A204.1 (cell line): ENCODE results near the gene FANK1.
"Not testable (repeated sequence)": the region's sequence is repeated elsewhere in the genome, so short reads cannot be mapped to it uniquely, and the experiment has no call there.

Experiments used
- FAIRE-seq: peaks from 2 replicates; lab custom pipeline; 2012; peaks lifted over from hg19 to GRCh38; lab: Jason Lieb, UNC

Gene FANK1

GRCh38 chr10:125889441-125889840 is 6.9 kb upstream of the FANK1 start:
- FAIRE-seq, result not testable (repeated sequence)

DNA sequence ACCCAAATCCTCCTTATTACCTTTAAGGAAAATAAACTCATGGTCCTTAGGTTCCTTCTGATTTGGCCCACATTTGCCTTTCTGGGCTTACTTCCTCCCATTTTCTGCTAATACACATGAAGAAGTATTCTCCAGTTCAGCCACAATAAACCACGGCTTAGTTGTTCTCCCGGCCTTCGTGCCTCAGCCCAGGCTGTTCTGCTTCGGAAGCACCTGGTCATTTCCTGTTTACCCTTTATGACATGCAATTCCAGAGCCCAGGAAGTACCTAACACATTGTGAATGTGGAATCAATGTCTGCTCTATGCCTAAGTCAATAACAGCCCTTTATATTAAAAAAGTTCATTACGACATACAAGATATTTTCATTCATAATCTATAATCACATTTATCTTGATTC is 4.0 kb upstream of the FANK1 start:
- not testable (repeated sequence) for FAIRE-seq

DNA sequence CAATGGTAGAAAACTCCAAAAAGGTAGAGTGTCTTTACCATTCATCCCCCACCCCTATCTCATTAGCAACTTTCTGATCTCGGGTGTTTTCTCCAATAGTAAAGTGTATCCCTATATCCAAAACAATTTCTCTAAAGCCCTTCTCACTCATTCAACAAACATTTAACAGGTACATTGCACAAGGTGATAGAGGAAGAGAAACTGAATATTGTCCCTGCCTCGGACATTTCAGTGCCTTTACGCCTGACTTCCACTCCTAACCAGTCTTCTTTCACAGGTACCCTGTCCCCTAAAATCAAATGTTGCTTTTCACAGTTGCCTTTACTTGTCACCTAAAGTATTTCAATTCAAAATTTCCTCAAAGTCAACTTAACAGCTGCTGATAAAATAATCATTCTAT is 2.2 kb upstream of the FANK1 start:
- FAIRE-seq, result not testable (repeated sequence)

DNA sequence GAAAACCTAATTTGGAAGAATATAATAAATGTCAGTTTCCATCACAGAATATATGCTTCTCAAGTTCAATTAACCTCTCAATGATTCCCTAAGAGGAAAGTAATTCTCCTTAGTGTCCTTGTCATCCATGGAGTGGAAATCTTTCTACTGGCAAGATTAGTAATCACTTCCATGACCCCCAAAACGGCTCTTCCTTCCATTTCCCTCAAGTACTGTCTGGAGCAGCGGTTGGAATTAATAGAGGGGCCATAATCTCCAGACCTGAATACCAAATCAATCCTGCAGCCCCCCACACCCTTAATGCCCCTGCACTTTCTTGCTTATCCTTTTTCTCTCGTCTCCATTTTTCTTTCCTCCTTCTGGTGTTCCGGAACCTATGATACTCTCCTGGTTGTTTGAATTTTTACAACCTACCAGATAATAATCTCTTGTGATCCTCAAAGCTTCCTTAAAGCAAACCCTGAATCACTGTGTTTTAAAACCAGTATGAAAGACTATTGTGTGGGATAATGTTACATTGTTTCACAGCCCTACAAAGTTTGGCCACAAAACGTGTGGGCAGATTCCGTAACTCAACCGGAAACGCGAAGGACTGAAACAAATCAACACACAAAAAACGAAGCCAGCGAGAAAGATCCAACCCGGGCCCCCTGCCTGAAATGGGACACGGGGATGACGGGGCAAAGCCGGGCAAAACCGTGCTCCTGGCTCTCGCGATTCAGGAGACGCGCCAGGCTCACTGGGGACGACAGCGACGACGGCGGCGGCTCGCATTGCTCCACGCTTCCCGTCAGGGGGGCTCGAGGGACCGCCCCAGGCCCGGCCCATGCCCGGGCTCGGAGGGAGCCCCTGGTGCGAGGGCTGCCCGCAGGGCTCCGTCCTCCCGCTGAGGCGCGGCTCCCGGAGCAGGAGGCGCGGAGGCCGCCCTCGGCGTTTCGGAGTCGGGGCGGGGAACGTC is 955 bp upstream of the FANK1 start:
- not testable (repeated sequence) for FAIRE-seq

DNA sequence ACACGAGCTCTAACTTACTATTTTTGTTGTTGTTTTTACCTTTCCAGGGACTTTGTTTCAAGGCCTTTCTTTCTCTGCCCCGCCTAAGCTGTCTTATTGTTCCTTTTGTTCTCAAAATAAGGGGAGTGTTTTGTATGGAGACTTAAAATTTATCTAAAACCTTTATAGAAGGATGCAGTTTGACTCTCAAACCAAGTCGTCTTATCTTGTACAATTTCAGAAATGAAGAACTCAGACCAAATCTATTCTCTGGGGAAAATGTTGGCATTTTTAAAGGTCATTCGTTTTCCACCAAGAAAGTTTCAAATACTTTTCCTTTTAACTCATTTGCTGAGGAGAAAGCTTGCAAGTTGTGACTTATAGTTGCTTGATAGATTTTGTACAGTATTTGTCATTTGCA is 953 bp downstream of the FANK1 start:
- not testable (repeated sequence) for FAIRE-seq

DNA sequence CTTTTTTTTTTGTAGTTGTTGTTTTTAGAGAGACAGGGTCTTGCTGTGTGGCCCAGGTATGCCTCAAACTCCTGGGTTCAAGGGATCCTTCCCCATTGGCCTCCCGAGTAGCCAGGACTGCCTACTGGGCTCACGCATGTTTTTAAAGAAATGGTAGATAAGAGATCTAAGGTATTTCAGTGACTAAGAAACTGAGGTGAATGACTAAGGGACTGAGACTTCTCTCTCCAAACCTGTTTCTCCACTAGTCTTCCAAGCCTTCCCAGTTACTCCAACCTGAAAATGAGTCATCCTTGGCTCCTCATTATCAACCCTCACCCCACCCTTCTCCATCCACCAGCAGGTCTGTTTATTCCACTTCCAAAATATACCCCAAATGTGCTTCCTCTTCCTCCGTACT is 4.6 kb downstream of the FANK1 start:
- FAIRE-seq, result not testable (repeated sequence)

DNA sequence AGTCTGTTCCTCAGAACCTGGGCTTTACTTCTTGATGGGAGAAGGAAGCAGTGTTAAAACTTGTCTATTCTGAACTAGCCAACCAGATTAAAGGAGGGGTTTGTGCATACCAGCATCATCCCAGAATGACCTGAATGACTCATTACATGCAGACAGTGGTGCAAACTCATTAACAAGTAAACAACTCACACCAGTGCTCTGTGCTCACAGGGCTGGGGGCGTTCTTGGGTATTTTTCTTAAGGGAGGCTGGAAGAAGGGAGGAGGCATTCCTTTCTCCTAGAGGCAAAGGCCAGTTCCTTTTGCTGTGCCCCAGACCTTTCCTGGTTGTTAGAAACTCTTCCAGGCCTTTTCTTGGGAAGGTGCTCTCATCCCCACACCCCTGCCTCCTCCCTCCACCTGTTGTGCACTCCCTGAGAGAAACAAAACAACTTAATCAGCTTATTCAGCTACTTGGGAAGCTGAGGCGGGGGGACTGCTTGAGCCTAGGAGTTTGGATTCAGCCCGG is 6.8 kb downstream of the FANK1 start:
- FAIRE-seq, result not testable (repeated sequence)

DNA sequence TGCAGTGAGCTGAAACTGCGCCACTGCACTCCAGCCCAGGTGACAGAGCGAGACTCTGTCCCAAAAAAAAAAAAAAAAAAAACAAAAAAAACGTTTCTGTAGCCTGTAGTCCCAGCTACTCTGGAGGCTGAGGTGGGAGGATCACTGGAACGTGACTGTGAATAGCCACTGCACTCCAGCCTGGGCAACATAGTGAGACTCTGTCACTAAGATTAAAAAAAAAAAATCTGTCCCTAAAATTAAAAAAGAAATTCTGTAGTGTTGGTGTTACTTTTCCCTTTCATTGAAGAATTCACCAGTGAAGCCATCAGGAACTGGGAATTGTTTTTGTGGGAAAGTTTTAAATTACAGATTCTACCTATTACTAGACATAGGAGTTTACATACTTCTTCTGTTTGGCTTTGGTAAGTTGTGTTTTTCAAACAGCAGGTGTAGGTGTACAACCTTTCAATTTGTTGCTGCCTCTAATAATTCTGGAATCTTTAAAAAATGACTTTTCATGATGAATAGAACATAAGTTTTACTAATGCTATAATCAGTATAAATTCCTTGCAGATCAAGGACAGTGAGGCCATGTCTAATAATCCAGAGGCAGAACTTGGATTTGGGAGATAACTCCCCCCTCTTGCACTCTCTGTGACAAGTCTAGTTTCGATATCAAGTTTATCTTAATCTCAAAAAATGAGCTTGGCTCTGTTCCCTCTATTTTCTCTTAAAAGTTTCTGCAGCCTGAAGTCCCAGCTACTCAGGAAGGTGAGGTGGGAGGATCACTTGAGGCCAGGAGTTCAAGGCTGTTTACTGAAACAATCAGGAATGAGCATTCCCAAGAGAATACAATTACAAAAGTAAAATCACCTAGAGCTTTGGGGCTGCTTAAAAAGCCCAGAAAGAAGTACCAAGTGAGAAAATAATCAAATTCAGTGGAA is 9.0 kb downstream of the FANK1 start:
- not testable (repeated sequence) for FAIRE-seq

GRCh38 chr10:125907598-125907997 is 11.2 kb downstream of the FANK1 start:
- not testable (repeated sequence) for FAIRE-seq

DNA sequence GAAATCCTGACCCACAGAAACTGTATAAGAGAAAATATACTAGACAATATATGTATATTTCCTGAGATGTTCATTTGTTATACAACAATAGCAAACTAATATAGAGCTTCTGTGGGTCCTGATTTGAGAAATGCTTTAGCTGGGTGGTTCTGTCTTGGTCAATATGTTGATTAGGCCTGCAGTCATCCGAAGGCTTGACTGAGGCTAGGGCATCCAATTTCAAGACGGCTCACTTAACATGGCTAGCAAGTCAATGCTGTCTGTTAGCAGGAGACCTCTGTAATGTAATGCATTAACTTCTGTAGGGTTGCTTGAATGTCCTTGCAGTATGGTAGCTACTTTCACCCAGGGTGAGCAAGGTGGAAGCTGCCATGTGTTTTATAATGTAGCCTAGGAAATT is 12.4 kb downstream of the FANK1 start:
- peak; percentile 43 for FAIRE-seq

DNA sequence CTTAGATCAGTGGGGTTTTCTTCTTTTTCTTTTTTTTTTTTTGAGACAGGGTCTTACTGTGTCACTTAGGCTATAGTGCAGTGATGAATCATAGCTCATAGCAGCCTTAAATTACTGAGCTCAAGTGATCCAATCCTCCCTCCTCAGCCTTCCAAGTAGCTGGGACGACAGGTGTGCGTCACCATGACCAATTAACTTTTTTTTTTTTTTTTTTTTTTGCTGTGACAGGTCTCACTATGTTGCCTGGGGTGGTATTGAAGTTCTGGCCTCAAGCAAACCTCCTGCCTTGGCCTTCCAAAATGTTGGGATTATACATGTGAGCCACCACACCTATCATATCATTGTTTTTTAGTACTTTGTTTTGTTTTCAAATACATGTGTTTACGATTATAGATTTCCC is 13.1 kb downstream of the FANK1 start:
- FAIRE-seq, result not testable (repeated sequence)

GRCh38 chr10:125911145-125911544 is 14.8 kb downstream of the FANK1 start:
- FAIRE-seq, result no peak

DNA sequence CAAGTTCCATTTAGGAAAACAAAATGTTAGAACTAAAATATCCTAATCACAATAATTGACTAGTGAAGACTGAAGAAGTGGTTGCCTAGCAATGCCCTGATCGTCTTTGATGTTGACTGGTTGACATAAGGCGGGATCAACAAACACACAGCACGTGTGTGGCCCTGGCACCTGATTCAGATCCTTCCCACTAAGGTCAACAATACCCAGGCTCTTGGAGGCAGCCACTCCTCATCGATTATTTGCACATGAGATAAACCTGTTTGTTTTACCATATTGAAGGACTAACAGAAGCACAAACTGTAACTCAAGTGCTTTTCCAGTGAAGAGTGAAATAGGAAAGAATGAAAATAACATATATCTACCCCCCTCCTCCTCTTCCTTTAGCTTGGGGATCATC is 15.6 kb downstream of the FANK1 start:
- FAIRE-seq, result no peak

GRCh38 chr10:125913277-125913676 is 16.9 kb downstream of the FANK1 start:
- FAIRE-seq, result not testable (repeated sequence)

GRCh38 chr10:125916977-125917376 is 20.6 kb downstream of the FANK1 start:
- no peak for FAIRE-seq

- not testable (repeated sequence) for FAIRE-seq
Measured at GRCh38 chr10:125917704-125918361, 21.5 kb downstream of the FANK1 start.

DNA sequence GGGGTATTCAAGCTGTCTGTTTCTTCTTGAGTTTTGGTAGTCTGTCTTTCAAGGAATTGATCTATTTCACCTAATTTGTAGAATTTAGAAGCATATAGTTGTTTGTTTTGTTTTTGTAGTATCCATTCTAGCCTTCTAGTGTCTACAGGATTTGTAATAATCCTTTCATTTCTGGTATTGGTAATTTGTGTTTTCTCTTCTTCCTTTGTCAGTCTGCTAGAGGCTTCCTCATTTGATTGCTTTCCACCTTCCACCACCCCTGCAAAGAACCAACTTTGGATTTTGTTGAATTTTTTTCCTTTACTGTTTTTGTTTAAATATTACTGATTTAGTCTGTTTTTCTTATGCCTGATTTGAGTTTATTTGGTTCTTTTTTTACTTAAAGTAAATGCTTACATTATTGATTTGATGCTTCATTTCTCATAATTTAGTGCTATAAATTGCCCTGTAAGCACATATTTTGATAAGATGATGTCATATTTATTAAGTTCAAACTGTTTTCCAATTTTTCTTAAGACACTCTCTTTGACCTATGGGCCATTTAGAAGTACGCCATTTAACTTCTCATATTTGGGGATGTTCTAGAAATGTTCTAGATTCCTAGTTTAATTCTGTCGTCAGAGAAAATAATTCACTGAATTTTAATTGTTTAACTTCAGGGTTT is 25.4 kb downstream of the FANK1 start:
- FAIRE-seq, result not testable (repeated sequence)

GRCh38 chr10:125925262-125925834 is 29.0 kb downstream of the FANK1 start:
- FAIRE-seq, result no peak

DNA sequence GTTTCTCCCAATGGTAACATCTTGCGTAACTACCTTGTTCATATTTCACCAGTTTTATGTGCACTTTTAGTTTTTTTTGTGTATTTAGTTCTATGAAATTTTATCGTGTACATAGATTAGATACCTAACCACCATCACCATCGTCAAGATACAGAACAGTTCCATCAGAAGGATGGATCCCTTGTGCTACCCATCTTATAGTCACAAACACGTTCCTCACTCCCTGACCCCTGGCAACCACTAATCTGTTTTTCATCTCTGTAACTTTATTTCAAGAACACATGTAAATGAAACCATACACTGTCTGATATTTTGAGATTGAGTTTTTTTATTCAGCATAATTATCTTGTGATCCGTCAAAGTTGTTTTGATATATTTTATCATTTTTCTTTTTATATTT is 29.9 kb downstream of the FANK1 start:
- FAIRE-seq, result peak; percentile 94

DNA sequence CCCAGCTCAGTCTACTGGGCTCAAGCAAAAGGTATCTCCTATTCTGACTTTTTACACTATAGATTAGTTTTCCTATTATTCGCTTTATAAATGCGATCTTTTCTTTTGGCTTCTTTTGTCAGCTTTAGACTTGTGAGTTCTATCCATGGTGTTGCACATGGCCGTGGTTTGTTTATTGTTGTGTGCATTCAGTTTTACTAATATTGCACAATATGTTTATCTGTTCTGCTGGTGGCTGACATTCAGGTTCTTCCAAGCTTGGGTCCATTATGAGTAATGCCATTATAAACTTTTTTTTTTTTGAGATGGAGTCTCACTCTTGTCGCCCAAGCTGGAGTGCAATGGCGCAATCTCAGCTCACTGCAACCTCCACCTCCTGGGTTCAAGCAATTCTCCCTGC is 30.9 kb downstream of the FANK1 start:
- FAIRE-seq, result not testable (repeated sequence)

DNA sequence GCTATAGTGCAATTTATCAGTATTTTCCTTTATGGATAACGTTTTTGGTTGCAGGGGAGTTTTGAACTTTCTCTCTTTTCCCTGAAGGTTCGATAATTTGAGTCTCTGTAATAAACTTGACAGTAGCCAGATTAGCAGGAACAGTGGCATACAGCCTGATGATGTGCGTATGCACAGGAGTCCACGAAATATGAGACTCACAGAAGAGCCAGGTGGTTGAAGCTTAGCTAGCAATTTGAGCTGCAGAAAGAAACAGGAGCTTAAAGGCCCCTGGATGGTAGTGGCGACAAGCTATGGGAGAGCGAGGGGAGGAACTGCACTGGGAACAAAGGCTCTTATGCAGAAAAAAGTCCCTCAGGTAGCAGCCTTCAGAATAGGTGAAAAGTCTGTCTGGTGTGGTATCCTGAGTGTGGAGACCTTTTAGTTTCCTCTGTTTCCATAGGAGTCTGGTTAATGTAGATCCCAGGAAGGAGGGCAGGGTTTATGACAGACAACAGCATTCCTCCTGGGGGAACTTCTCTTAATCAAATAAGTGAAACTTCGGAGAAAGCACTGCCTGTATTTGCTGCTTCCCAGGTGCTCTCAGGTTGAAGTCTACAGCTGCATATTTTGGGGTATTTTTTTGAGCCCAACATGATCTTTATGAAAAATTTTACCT is 32.7 kb downstream of the FANK1 start:
- FAIRE-seq, result no peak
